Astrocyte of the cerebellum (primary cell): ENCODE measurements around the gene FASTK.
A peak's percentile ranks its signal among the peaks of the same experiment; 100 is the strongest.

Source experiments
- DNase-seq: peaks from one replicate; pipeline ENCODE4 v3.0.0-alpha.2; 2011; ENCODE audit warnings: low read depth
- H3K4me3 ChIP-seq: 2 replicates; pipeline ENCODE4 v1.5.1; 2011; ENCODE audit warnings: mild to moderate bottlenecking, low read depth, low read length, moderate library complexity
- CTCF ChIP-seq: IDR thresholded peaks from 2 replicates; pipeline ENCODE4 v1.5.1; 2012; ENCODE audit warnings: low read length, low read depth, moderate library complexity, mild to moderate bottlenecking; ENCODE audit errors: missing control alignments
- in situ Hi-C: cut with HindIII; loops from 2 replicates; pipeline ENCODE4 v1.10.0; 2017; ENCODE audit warnings: low sequenced_read_pairs

FASTK gene

GRCh38 chr7:151071032-151071866, 9.4 kb downstream of the FASTK start:
- in situ Hi-C loops: no loop called here
- no peak overlapping the region for H3K4me3 ChIP-seq
- no peak for TF ChIP-seq CTCF
- DNase-seq: no peak

GRCh38 chr7:151070574-151070960, 10.0 kb downstream of the FASTK start:
- no peak for TF ChIP-seq CTCF
- in situ Hi-C loops: no loop called here
- DNase-seq: no peak
- no peak overlapping the region for H3K4me3 ChIP-seq

- in situ Hi-C loops: loop anchor here (5.0 kb wide), 1 partner anchor 97 kb away; the partner anchor contains the start of gene GBX1
- DNase-seq: no peak
- no peak overlapping the region for H3K4me3 ChIP-seq
- TF ChIP-seq CTCF: no peak
Measured at GRCh38 chr7:151069841-151070573, 10.6 kb downstream of the FASTK start.

- DNase-seq: peak; percentile 63
- in situ Hi-C loops: loop anchor here (5.0 kb wide), 1 partner anchor 99 kb away; the partner anchor contains the start of gene GBX1
Measured at GRCh38 chr7:151068069-151068773, 12.4 kb downstream of the FASTK start.

GRCh38 chr7:151066273-151066974, 14.2 kb downstream of the FASTK start:
- in situ Hi-C loops: loop anchor here (5.0 kb wide), 1 partner anchor 101 kb away; the partner anchor contains the start of gene GBX1
- no peak overlapping the region for H3K4me3 ChIP-seq
- no peak for TF ChIP-seq CTCF

More at GRCh38 chr7:151068069-151068773, 12.4 kb downstream of the FASTK start:
- no peak for TF ChIP-seq CTCF
- H3K4me3 ChIP-seq: no peak overlapping the region

More at GRCh38 chr7:151066273-151066974, 14.2 kb downstream of the FASTK start:
- no peak for DNase-seq
